ENCODE measurements around the gene VENTX. TPM values are rescaled to one million over a fixed set of nuclear protein-coding genes. Genes with fewer than 3 reads are reported as not detected.

Gene VENTX
- polyA plus RNA-seq, 3 donors = 1.4 to 56.0 (median 1.6) TPM

- Histone ChIP-seq H3K4me3 (replicated peaks in 1 of 3; ENCODE audit: low read depth in 2 of 3, low read length in 3 of 3) (no peak overlapping the region), H3K9me3 (replicated peaks in 1 of 2; ENCODE audit: control insufficient read depth in 1 of 2, insufficient read depth in 1 of 2, low read length in 2 of 2) (no peaks in the 10 kb centered on the region), H3K4me1 (ENCODE audit: control insufficient read depth in 1 of 2, insufficient read depth in 2 of 2, low read length in 2 of 2) (no peaks in the 10 kb centered on the region), H2AFZ (ENCODE audit: insufficient read depth, low read depth, low read length, poor library complexity, severe bottlenecking) (no peak overlapping the region), H3K9ac (ENCODE audit: insufficient read depth, low read length, poor library complexity, severe bottlenecking) (no peak overlapping the region), H3K79me2 (ENCODE audit: insufficient read depth, low read length) (no peaks in the 10 kb centered on the region), H3K27ac (ENCODE audit: low read depth in 1 of 2, low read length in 2 of 2) (no peak overlapping the region), H4K20me1 (ENCODE audit: insufficient read depth, low read length) (no peaks in the 10 kb centered on the region), H3K4me2 (replicated peaks; ENCODE audit: extremely low read depth, low read length, poor library complexity, severe bottlenecking) (no peak overlapping the region), H3K36me3 (replicated peaks in 1 of 2; ENCODE audit: control insufficient read depth in 1 of 2, insufficient read depth in 2 of 2, low read length in 2 of 2) (no peaks in the 10 kb centered on the region), H3K27me3 (ENCODE audit: control insufficient read depth in 2 of 2, insufficient read depth in 2 of 2, low read length in 2 of 2) (no peaks in the 10 kb centered on the region)
- intact Hi-C loops (cut with micrococcal nuclease) = no loop called here
- DNase-seq = no peak
- H3K4me3 Mint-ChIP-seq = no peak overlapping the region
- H3K27ac Mint-ChIP-seq = no peak overlapping the region
- 96% methylated on average over 16 of the region's 19 CpGs for WGBS (ENCODE audit: insufficient coverage)
- peaks cover 0 to 12% (median 5%) of the 10 kb centered on the region in 7 donors for H3K9me3 Mint-ChIP-seq
- no peaks in the 10 kb centered on the region for H3K36me3 Mint-ChIP-seq
- peaks cover 6 to 22% (median 11%) of the 10 kb centered on the region in 3 donors for H3K27me3 Mint-ChIP-seq (ENCODE audit: low read depth in 3 of 3)
- H3K4me1 Mint-ChIP-seq = no peaks in the 10 kb centered on the region
- TF ChIP-seq CTCF (IDR thresholded peaks at IDR 0.05) = no peak
Observed at GRCh38 chr10:133195096-133195495, 42.6 kb upstream of the VENTX start.

DNA sequence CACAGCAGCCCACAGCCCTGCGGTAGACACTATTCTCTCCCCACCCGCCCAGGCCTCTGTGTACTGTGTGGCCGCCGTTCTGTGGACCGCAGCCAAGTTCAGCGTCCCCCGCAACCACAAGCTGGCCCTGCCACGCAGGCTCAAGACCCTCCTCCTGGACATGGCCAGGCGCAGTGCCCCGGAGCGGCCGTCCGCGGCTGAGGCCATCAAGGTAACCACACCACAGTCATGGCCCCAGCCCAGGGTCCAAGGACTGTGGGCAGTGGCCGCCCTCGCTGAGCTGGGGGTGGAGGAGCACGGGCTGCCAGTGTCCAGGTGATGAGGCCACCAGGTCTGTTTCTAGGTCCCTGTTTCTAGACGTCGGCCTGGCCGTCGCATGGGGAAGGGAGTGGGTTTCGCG is 42.0 kb upstream of the VENTX start:
- 97% methylated on average over 20 of the region's 23 CpGs for WGBS (ENCODE audit: insufficient coverage)
- intact Hi-C loops (cut with micrococcal nuclease) = no loop called here

More for the DNA sequence above, 42.0 kb upstream of the VENTX start:
- no peak for TF ChIP-seq CTCF (IDR thresholded peaks at IDR 0.05)
- H3K9me3 Mint-ChIP-seq = peaks cover 0 to 12% (median 5%) of the 10 kb centered on the region in 7 donors
- H3K9ac ChIP-seq (ENCODE audit: insufficient read depth, low read length, poor library complexity, severe bottlenecking) = no peak overlapping the region
- no peaks in the 10 kb centered on the region for H3K4me1 Mint-ChIP-seq
- H3K27me3 Mint-ChIP-seq (ENCODE audit: low read depth in 3 of 3) = peaks cover 4 to 22% (median 11%) of the 10 kb centered on the region in 3 donors
- H3K4me3 Mint-ChIP-seq = no peak overlapping the region
- H2AFZ ChIP-seq (ENCODE audit: insufficient read depth, low read depth, low read length, poor library complexity, severe bottlenecking) = no peak overlapping the region
- no peaks in the 10 kb centered on the region for H3K4me1 ChIP-seq (ENCODE audit: control insufficient read depth in 1 of 2, insufficient read depth in 2 of 2, low read length in 2 of 2)
- no peak overlapping the region for H3K4me3 ChIP-seq (replicated peaks in 1 of 3; ENCODE audit: low read depth in 2 of 3, low read length in 3 of 3)
- H3K79me2 ChIP-seq (ENCODE audit: insufficient read depth, low read length) = no peaks in the 10 kb centered on the region
- no peaks in the 10 kb centered on the region for H3K9me3 ChIP-seq (replicated peaks in 1 of 2; ENCODE audit: control insufficient read depth in 1 of 2, insufficient read depth in 1 of 2, low read length in 2 of 2)
- H4K20me1 ChIP-seq (ENCODE audit: insufficient read depth, low read length) = no peaks in the 10 kb centered on the region
- H3K4me2 ChIP-seq (replicated peaks; ENCODE audit: extremely low read depth, low read length, poor library complexity, severe bottlenecking) = no peak overlapping the region
- H3K27ac ChIP-seq (ENCODE audit: low read depth in 1 of 2, low read length in 2 of 2) = no peak overlapping the region
- DNase-seq = no peak
- H3K27ac Mint-ChIP-seq = no peak overlapping the region
- H3K36me3 ChIP-seq (replicated peaks in 1 of 2; ENCODE audit: control insufficient read depth in 1 of 2, insufficient read depth in 2 of 2, low read length in 2 of 2) = no peaks in the 10 kb centered on the region
- no peaks in the 10 kb centered on the region for H3K36me3 Mint-ChIP-seq
- H3K27me3 ChIP-seq (ENCODE audit: control insufficient read depth in 2 of 2, insufficient read depth in 2 of 2, low read length in 2 of 2) = no peaks in the 10 kb centered on the region
